ENCODE data around the gene UBTD1. TPM values are rescaled to one million over a fixed set of nuclear protein-coding genes. Genes with fewer than 3 reads are reported as not detected.
A peak's percentile ranks its signal among the peaks of the same experiment; 100 is the strongest.

UBTD1 gene
- total RNA-seq, 4 donors from 2014 or later = 0.70 to 2.5 (median 1.4) TPM; not detected in 1

- H3K27ac ChIP-seq = no peak overlapping the region
- H3K4me1 ChIP-seq = no peaks in the 10 kb centered on the region
- no peak for DNase-seq
- H3K9me3 ChIP-seq = no peaks in the 10 kb centered on the region
- TF ChIP-seq POLR2A (IDR thresholded peaks at IDR 0.05) (no peak), CTCF (IDR thresholded peaks at IDR 0.05) (no peak)
- H3K36me3 ChIP-seq = no peaks in the 10 kb centered on the region
- H3K4me3 ChIP-seq = no peak overlapping the region
- no peaks in the 10 kb centered on the region for H3K27me3 ChIP-seq
Observed at GRCh38 chr10:97514344-97514743, 15.6 kb downstream of the UBTD1 start.

DNA sequence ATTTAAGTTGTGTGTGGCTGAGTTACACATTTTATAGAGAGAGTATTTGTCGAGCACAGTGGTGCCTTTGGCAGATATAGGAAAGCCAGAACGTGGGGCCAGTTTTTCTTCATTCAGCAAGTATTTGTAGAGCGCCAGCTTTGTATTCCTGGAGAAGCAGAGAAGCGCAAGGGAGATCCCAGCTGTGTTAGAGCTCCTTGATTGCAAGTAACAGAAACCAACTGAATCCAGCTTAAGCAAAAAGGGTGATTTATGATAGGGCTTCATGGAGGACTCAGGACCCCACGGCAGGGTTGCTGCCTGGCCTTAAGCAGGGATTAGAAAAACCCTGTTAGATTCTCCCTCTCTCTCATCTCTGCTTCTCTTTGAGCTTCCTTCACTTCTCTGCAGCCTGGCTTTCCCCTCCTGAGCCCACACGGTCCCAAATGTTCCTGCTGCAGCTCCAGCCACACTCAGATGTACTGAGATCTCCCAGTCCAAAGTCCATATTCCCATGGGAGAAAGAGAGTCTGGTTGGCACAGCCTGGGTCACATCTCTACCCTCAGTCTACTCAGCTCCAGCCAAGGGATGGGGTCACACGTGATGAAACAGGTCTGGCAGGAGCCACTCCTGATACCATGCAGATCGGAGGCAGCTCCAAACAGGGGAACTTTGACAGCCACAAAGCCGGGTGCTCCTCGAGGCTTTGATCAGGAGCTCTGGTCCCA lies 16.7 kb downstream of the UBTD1 start:
- no peaks in the 10 kb centered on the region for H3K4me1 ChIP-seq
- no peaks in the 10 kb centered on the region for H3K27me3 ChIP-seq
- no peak overlapping the region for H3K27ac ChIP-seq
- no peak for DNase-seq
- no peak overlapping the region for H3K4me3 ChIP-seq
- TF ChIP-seq CTCF (IDR thresholded peaks at IDR 0.05) = no peak
- no peak for TF ChIP-seq POLR2A (IDR thresholded peaks at IDR 0.05)
- H3K36me3 ChIP-seq = no peaks in the 10 kb centered on the region
- no peaks in the 10 kb centered on the region for H3K9me3 ChIP-seq

GRCh38 chr10:97517096-97517750 lies 18.5 kb downstream of the UBTD1 start:
- H3K36me3 ChIP-seq = no peaks in the 10 kb centered on the region
- no peak for DNase-seq
- no peak overlapping the region for H3K4me3 ChIP-seq
- peak overlapping the region in 1 of 4 donors; percentile 5 for H3K27ac ChIP-seq
- H3K9me3 ChIP-seq = no peaks in the 10 kb centered on the region
- TF ChIP-seq CTCF (IDR thresholded peaks at IDR 0.05) (no peak), POLR2A (IDR thresholded peaks at IDR 0.05) (no peak)
- H3K4me1 ChIP-seq = no peaks in the 10 kb centered on the region
- H3K27me3 ChIP-seq = no peaks in the 10 kb centered on the region

- TF ChIP-seq POLR2A (IDR thresholded peaks at IDR 0.05) = no peak
- no peak for TF ChIP-seq CTCF (IDR thresholded peaks at IDR 0.05)
- no peak for DNase-seq
- H3K27ac ChIP-seq = peak overlapping the region in 1 of 4 donors; percentile 5
Observed at GRCh38 chr10:97517778-97518300, 19.1 kb downstream of the UBTD1 start.

DNA sequence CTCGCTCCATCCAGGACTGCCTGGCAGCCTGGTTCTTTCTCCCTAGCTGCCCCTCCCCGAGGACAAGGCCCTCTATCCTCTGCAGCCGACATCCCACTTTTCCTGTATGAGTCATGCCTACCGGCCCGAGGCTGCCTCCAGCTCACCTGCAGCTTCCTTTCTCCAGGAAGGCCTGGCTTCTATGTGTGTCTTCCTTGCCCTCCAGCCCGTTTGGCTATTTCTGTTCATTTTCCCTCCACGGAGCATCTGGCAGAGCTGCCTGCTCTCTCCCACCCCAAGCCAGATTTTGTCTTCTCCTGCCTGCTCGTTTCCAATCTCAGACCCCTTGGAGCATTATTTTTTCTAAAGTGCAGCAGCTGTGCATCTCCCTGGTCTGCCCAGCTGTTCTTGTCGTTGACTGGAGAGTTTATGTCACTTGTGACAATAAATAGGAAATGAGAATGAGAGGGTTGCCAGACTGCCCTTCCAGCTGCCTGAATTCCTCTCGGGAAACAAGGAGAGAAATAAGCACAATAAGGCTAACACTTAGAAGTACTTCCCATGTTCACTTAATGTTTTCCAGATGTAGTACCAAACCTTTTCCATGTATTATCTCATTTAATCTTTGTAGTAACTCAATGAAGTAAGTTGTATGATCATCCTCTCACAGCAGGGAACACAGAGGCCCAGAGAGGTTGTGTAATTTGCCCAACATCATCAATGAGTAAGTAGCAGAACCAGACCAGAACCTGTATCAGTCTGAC lies 19.7 kb downstream of the UBTD1 start:
- Histone ChIP-seq H3K9me3 (no peaks in the 10 kb centered on the region), H3K36me3 (no peaks in the 10 kb centered on the region), H3K27me3 (no peaks in the 10 kb centered on the region), H3K4me1 (no peaks in the 10 kb centered on the region), H3K4me3 (no peak overlapping the region), H3K27ac (peak overlapping the region in 1 of 4 donors; percentile 5)
- TF ChIP-seq POLR2A (IDR thresholded peaks at IDR 0.05) (no peak), CTCF (IDR thresholded peaks at IDR 0.05) (no peak)
- no peak for DNase-seq

More at GRCh38 chr10:97517778-97518300, 19.1 kb downstream of the UBTD1 start:
- Histone ChIP-seq H3K4me1 (no peaks in the 10 kb centered on the region), H3K9me3 (no peaks in the 10 kb centered on the region), H3K36me3 (no peaks in the 10 kb centered on the region), H3K4me3 (no peak overlapping the region), H3K27me3 (no peaks in the 10 kb centered on the region)

All from Peyer's patch (tissue), 4 donors.